Left lobe of liver (tissue), 1 donor: ENCODE measurements around the gene DMAP1. TPM values are rescaled to one million over a fixed set of nuclear protein-coding genes. Genes with fewer than 3 reads are reported as not detected.

Source experiments
- total RNA-seq: library from RNA; stranded (reverse); gene quantifications from one replicate; pipeline ENCODE4 v1.2.1, GENCODE V29; 2021
- donor health status: DM: no; HTN: yes; CAD: no.

Gene DMAP1
- total RNA-seq, 1 donor from 2014 or later = 21.1 TPM

Other genes with a start within 250 kb of the DMAP1 start
- 9.5 TPM for gene DPH2, start 243.5 kb upstream of the DMAP1 start, total RNA-seq
- gene ATP6V0B, start 238.5 kb upstream of the DMAP1 start, total RNA-seq = 70.5 TPM
- 20.6 TPM for gene B4GALT2, start 234.3 kb upstream of the DMAP1 start, total RNA-seq
- gene CCDC24, start 221.9 kb upstream of the DMAP1 start, total RNA-seq = 4.7 TPM
- 0.65 TPM for gene SLC6A9, start 182.0 kb upstream of the DMAP1 start, total RNA-seq
- gene KLF17, start 94.7 kb upstream of the DMAP1 start, total RNA-seq = not detected
- not detected for gene KLF18, start 71.8 kb upstream of the DMAP1 start, total RNA-seq
- 22.4 TPM for gene ERI3, start 141.8 kb downstream of the DMAP1 start, total RNA-seq
- 21.5 TPM for gene RNF220, start 191.8 kb downstream of the DMAP1 start, total RNA-seq